SU-DHL-6 (cell line): ENCODE measurements around the gene GNAT3.

Experiments
- EZH2phosphoT487 ChIP-seq: fragments of 200-600 bp; sonication (generic), shearing (Covaris generic); conservative IDR thresholded peaks from 2 replicates; pipeline ENCODE4 v1.6.1; 2018; ENCODE audit warnings: mild to moderate bottlenecking, antibody characterized with exemption, low read length, moderate library complexity, mixed read lengths
- TF ChIP-seq, protein P1 (sequence below): fragments of 200-600 bp; sonication (generic); IDR thresholded peaks from one replicate; pipeline ENCODE4 v1.5.1; 2017; ENCODE audit warnings: antibody characterized with exemption, mild to moderate bottlenecking, low read length, moderate library complexity; ENCODE audit not compliant: insufficient read depth, poor library complexity, severe bottlenecking

DNA sequence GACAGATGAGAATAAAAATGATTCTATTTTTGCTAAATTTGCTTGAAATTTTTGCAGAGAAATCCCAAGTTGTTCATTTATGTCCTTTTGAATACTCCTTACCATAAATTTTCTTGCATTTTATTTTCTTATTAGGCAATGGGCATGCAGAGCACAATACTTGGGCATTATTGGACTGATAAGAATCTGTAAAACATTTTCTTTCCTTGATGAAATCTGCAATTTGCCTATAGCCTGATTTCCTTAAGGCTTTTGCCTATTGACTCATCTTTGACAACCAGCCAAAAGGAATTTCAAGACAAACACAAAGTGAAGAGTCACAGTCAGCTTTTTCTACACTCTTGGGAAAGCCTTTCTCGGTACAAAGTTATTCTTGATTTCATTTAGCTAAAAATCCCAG lies 30.5 kb upstream of the GNAT3 start:
- no peak for TF ChIP-seq EZH2phosphoT487
- TF ChIP-seq, protein P1, sequence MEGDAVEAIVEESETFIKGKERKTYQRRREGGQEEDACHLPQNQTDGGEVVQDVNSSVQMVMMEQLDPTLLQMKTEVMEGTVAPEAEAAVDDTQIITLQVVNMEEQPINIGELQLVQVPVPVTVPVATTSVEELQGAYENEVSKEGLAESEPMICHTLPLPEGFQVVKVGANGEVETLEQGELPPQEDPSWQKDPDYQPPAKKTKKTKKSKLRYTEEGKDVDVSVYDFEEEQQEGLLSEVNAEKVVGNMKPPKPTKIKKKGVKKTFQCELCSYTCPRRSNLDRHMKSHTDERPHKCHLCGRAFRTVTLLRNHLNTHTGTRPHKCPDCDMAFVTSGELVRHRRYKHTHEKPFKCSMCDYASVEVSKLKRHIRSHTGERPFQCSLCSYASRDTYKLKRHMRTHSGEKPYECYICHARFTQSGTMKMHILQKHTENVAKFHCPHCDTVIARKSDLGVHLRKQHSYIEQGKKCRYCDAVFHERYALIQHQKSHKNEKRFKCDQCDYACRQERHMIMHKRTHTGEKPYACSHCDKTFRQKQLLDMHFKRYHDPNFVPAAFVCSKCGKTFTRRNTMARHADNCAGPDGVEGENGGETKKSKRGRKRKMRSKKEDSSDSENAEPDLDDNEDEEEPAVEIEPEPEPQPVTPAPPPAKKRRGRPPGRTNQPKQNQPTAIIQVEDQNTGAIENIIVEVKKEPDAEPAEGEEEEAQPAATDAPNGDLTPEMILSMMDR, result no peak
